ENCODE results near the gene NKX2-3.

DNA sequence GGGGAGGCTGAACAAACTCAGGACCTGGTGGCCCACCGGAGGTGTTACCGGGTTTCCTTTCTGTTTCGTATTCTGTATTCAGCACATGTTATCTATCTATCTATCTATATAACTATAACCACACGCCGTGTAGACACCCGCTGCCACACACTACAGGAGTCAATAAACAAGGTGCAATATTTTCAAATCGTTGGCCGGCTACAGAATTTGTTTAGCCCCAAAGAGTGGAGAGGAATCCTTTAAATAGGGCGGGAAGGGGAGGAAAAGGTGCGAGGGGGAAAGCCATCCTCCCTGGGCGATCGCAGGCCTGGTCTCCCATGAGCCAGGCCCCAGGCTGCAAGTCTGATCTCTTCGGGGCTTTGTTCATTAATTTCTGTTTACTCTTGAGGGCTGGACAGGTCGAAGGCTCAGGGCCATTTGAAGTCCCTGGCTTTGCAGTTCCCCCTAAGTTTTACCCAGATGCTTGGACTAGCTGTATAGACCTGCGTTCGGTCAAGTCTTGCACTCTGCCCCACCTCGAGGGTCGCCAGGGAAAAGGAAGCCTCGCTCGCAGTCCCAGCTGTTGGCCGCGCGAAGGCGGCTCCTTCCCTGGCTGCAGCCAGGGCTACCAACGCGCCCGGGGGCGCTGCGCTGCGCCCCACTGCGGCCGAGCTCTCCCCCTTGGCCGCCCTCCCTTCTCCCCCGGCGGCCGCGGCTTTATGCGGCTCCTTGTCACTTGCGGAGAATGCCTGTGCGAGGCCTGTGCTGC is 3.8 kb downstream of the NKX2-3 start:
- TF ChIP-seq, protein P1, sequence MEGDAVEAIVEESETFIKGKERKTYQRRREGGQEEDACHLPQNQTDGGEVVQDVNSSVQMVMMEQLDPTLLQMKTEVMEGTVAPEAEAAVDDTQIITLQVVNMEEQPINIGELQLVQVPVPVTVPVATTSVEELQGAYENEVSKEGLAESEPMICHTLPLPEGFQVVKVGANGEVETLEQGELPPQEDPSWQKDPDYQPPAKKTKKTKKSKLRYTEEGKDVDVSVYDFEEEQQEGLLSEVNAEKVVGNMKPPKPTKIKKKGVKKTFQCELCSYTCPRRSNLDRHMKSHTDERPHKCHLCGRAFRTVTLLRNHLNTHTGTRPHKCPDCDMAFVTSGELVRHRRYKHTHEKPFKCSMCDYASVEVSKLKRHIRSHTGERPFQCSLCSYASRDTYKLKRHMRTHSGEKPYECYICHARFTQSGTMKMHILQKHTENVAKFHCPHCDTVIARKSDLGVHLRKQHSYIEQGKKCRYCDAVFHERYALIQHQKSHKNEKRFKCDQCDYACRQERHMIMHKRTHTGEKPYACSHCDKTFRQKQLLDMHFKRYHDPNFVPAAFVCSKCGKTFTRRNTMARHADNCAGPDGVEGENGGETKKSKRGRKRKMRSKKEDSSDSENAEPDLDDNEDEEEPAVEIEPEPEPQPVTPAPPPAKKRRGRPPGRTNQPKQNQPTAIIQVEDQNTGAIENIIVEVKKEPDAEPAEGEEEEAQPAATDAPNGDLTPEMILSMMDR (IDR thresholded peaks at IDR 0.05 in 2 of 3, conservative IDR thresholded peaks at IDR 0.05 in 1 of 3; ENCODE audit: insufficient read depth in 2 of 3, low read depth in 1 of 3, low read length in 3 of 3), result no peak
- no peak for TF ChIP-seq MYC (IDR thresholded peaks at IDR 0.05; ENCODE audit: low read depth, low read length)
- TF ChIP-seq MYC (CRISPR knock-in tag; IDR thresholded peaks at IDR 0.05; ENCODE audit: borderline replicate concordance, low read depth), result no peak
- TF ChIP-seq SETDB1 (IDR thresholded peaks at IDR 0.05; ENCODE audit: low read length), result no peak
